Colonic mucosa (tissue), 4 donors: ENCODE results near the gene TFB2M. TPM values are rescaled to one million over a fixed set of nuclear protein-coding genes. Genes with fewer than 3 reads are reported as not detected.
"Not testable (repeated sequence)": the region's sequence is repeated elsewhere in the genome, so short reads cannot be mapped to it uniquely, and the experiment has no call there.

Source experiments
- DNase-seq: peaks from one replicate; pipeline ENCODE4 v3.0.0-alpha.2; 2020
- H3K27ac ChIP-seq: fragments of 200-600 bp; one replicate; pipeline ENCODE4 v1.8.0; 2021
- H3K27me3 ChIP-seq: fragments of 200-600 bp; one replicate; pipeline ENCODE4 v1.8.0; 2021
- H3K36me3 ChIP-seq: fragments of 200-600 bp; one replicate; pipeline ENCODE4 v1.8.0; 2021
- H3K4me1 ChIP-seq: fragments of 200-600 bp; one replicate; pipeline ENCODE4 v1.8.0; 2021; ENCODE audit warnings: mild to moderate bottlenecking
- H3K4me3 ChIP-seq: fragments of 200-600 bp; one replicate; pipeline ENCODE4 v1.8.0; 2021
- H3K9ac ChIP-seq, 2 donors: one replicate each; pipeline ENCODE4 v1.7.0; 2013; ENCODE audit warnings: control low read depth in 2 of 2, low read depth in 2 of 2, low read length in 2 of 2
- H3K9me3 ChIP-seq: fragments of 200-600 bp; one replicate; pipeline ENCODE4 v1.8.0; 2021
- CTCF ChIP-seq: fragments of 200-600 bp; IDR thresholded peaks from one replicate; pipeline ENCODE4 v1.8.0; 2022; ENCODE audit warnings: antibody characterized with exemption, mild to moderate bottlenecking
- intact Hi-C: fragments of 100-400 bp; cut with DNase I; formaldehyde crosslinking; loops from one replicate; pipeline ENCODE4 v1.14.1; 2022
- total RNA-seq, 2 donors: library from RNA; stranded (reverse); fragmentation: NEBNext Ultra II Directional in 1 of 2; extraction: Animal tissue kit (Norgen Biotek cat#: 25700) in 1 of 2; gene quantifications; one replicate each; pipeline ENCODE4 v1.2.1, GENCODE V29; 2021
- donor health status: healthy.
- donor health status: DM: no; HTN: no; CAD: no.
- donor health status: DM: no; HTN: no; CAD: no.

Gene TFB2M
- total RNA-seq, 2 donors from 2014 or later: 11.3 to 14.0 TPM

GRCh38 chr1:246567646-246568235, 1.7 kb upstream of the TFB2M start:
- Histone ChIP-seq H3K4me3 (peak overlapping the region; percentile 93), H3K27ac (peak overlapping the region; percentile 98), H3K9me3 (no peaks in the 10 kb centered on the region), H3K4me1 (peaks cover 8% of the 10 kb centered on the region), H3K36me3 (no peaks in the 10 kb centered on the region), H3K27me3 (no peaks in the 10 kb centered on the region), H3K9ac (peak overlapping the region in 1 of 2 donors; percentile 96)
- TF ChIP-seq CTCF: no peak
- no peak for DNase-seq
- intact Hi-C loops: loop anchor here (10.0 kb wide), 1 partner anchor 63 kb away; the partner anchor contains the start of gene SMYD3

GRCh38 chr1:246566813-246567645, 968 bp upstream of the TFB2M start:
- TF ChIP-seq CTCF: no peak
- intact Hi-C loops: loop anchor here (10.0 kb wide), 1 partner anchor 62 kb away; the partner anchor contains the start of gene SMYD3
- Histone ChIP-seq H3K27me3 (no peaks in the 10 kb centered on the region), H3K36me3 (no peaks in the 10 kb centered on the region), H3K4me3 (peak overlapping the region; percentile 93), H3K9me3 (no peaks in the 10 kb centered on the region), H3K4me1 (peaks cover 8% of the 10 kb centered on the region), H3K9ac (peak overlapping the region; percentile 86 to 96), H3K27ac (peak overlapping the region; percentile 98)
- DNase-seq: no peak

- Histone ChIP-seq H3K27ac (peak overlapping the region; percentile 98), H3K27me3 (no peaks in the 10 kb centered on the region), H3K4me3 (peak overlapping the region; percentile 93), H3K4me1 (peaks cover 8% of the 10 kb centered on the region), H3K36me3 (no peaks in the 10 kb centered on the region), H3K9me3 (no peaks in the 10 kb centered on the region), H3K9ac (peak overlapping the region; percentile 82 to 96)
- no peak for TF ChIP-seq CTCF
- DNase-seq: no peak
- intact Hi-C loops: loop anchor here (10.0 kb wide), 1 partner anchor 61 kb away; the partner anchor contains the start of gene SMYD3
These were observed 322 bp downstream of the TFB2M start for GRCh38 chr1:246565751-246566127.

GRCh38 chr1:246564839-246565750, 966 bp downstream of the TFB2M start:
- Histone ChIP-seq H3K9ac (peak overlapping the region; percentile 82 to 96), H3K4me3 (peak overlapping the region; percentile 93), H3K4me1 (peaks cover 8% of the 10 kb centered on the region), H3K36me3 (no peaks in the 10 kb centered on the region), H3K27ac (peak overlapping the region; percentile 98), H3K9me3 (no peaks in the 10 kb centered on the region), H3K27me3 (no peaks in the 10 kb centered on the region)
- no peak for DNase-seq
- TF ChIP-seq CTCF: no peak
- intact Hi-C loops: loop anchor here (10.0 kb wide), 1 partner anchor 60 kb away; the partner anchor contains the start of gene SMYD3

- H3K27ac ChIP-seq, H3K9me3 ChIP-seq, H3K4me1 ChIP-seq, H3K36me3 ChIP-seq, H3K9ac ChIP-seq, DNase-seq, H3K27me3 ChIP-seq, H3K4me3 ChIP-seq: not testable (repeated sequence)
- intact Hi-C loops: loop anchor here (10.0 kb wide), 1 partner anchor 56 kb away; the partner anchor contains the start of gene SMYD3
These were observed 5.2 kb downstream of the TFB2M start for GRCh38 chr1:246560833-246561232.
